Type B pancreatic cell (in vitro differentiated cells): Measurements from ENCODE around the gene SMYD3. TPM values are rescaled to one million over a fixed set of nuclear protein-coding genes. Genes with fewer than 3 reads are reported as not detected.

Experiments
- DNase-seq: peaks from one replicate; pipeline ENCODE4 v3.0.0; 2021; ENCODE audit warnings: mixed read lengths; ENCODE audit not compliant: unreplicated experiment; ENCODE audit errors: extremely low spot score
- H3K27ac Mint-ChIP-seq: 2 replicates; pipeline ENCODE4 v1.8.0; 2021; ENCODE audit warnings: mild to moderate bottlenecking, mixed read lengths
- H3K27me3 Mint-ChIP-seq: 2 replicates; pipeline ENCODE4 v1.8.0; 2021; ENCODE audit warnings: mixed read lengths
- H3K36me3 Mint-ChIP-seq: 2 replicates; pipeline ENCODE4 v1.8.0; 2021; ENCODE audit warnings: mixed read lengths
- H3K4me1 Mint-ChIP-seq: one replicate; pipeline ENCODE4 v1.8.0; 2021; ENCODE audit warnings: mixed read lengths; ENCODE audit not compliant: unreplicated experiment
- H3K4me3 Mint-ChIP-seq: 2 replicates; pipeline ENCODE4 v1.8.0; 2021; ENCODE audit warnings: mild to moderate bottlenecking, mixed read lengths
- H3K9me3 Mint-ChIP-seq: 2 replicates; pipeline ENCODE4 v1.8.0; 2021; ENCODE audit warnings: mixed read lengths
- total RNA-seq: library from RNA; stranded (reverse); gene quantifications from 2 replicates; pipeline ENCODE4 v1.2.1, GENCODE V29; 2021; ENCODE audit warnings: low replicate concordance
- TF ChIP-seq, protein P1 (sequence below): fragments of 200-600 bp; sonication (generic); conservative IDR thresholded peaks from 2 replicates; pipeline ENCODE4 v1.5.0; 2021; ENCODE audit warnings: antibody characterized with exemption, mild to moderate bottlenecking

SMYD3 gene
- total RNA-seq, 1 donor from 2014 or later = 19.4 TPM

DNA sequence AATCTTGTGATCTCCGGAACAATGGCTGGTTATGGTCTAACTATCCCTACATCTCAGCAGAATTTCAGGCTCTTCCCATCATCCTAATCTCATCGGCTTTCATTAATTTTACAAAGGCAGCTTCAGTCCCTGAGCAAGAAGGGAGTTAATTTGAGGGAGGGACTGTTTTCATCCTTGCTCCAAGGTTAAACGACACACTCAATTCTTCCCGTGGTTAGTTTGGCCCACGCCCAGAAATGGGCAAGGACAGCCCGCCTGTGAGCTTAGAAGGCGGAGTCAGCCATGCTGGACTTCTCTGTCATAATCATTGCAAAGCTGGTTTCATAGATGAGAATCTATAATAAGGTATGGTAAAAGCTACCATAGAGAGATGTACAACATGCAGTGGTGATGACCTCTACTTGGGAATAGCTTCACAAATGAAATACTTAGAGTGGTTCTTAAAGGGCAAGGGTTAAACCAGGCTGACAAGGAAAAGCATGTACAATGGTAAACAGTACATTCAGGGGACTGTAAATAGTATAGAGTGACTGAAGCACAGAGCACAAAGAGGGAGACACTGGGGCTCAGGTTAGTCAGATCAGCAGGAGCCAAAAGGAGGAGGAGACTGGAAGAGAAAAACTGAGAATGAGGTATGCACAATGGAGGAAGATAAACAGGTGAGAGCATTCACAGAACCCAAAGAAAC, 108.8 kb downstream of the SMYD3 start:
- TF ChIP-seq, protein P1, sequence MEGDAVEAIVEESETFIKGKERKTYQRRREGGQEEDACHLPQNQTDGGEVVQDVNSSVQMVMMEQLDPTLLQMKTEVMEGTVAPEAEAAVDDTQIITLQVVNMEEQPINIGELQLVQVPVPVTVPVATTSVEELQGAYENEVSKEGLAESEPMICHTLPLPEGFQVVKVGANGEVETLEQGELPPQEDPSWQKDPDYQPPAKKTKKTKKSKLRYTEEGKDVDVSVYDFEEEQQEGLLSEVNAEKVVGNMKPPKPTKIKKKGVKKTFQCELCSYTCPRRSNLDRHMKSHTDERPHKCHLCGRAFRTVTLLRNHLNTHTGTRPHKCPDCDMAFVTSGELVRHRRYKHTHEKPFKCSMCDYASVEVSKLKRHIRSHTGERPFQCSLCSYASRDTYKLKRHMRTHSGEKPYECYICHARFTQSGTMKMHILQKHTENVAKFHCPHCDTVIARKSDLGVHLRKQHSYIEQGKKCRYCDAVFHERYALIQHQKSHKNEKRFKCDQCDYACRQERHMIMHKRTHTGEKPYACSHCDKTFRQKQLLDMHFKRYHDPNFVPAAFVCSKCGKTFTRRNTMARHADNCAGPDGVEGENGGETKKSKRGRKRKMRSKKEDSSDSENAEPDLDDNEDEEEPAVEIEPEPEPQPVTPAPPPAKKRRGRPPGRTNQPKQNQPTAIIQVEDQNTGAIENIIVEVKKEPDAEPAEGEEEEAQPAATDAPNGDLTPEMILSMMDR = no peak
- no peaks in the 10 kb centered on the region for H3K27me3 Mint-ChIP-seq
- H3K36me3 Mint-ChIP-seq = no peaks in the 10 kb centered on the region
- no peak overlapping the region for H3K4me3 Mint-ChIP-seq
- DNase-seq = no peak
- H3K9me3 Mint-ChIP-seq = no peaks in the 10 kb centered on the region
- H3K27ac Mint-ChIP-seq = no peak overlapping the region
- H3K4me1 Mint-ChIP-seq = no peaks in the 10 kb centered on the region

DNA sequence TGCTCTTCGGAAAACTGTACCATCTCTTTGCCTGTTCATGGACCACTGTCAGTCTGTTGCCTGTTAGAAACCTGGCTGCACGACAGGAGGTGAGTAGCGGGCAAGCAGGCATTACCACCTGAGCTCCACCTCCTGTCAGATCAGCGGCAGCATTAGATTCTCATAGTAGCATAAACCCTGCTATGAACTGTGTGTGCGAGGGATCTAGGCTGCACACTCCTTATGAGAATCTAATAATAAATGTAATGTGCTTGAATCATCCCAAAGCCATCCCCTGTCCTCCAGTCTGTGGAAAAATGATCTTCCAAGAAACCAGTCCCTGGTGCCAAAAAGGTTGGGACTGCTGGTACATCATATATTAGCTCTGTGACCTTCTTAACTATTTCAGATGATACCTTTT, 110.0 kb downstream of the SMYD3 start:
- H3K36me3 Mint-ChIP-seq = no peaks in the 10 kb centered on the region
- no peaks in the 10 kb centered on the region for H3K27me3 Mint-ChIP-seq
- no peak for DNase-seq
- H3K4me3 Mint-ChIP-seq = no peak overlapping the region
- H3K27ac Mint-ChIP-seq = no peak overlapping the region
- TF ChIP-seq, protein P1 = no peak
- peaks cover under 1% of the 10 kb centered on the region for H3K9me3 Mint-ChIP-seq
- no peaks in the 10 kb centered on the region for H3K4me1 Mint-ChIP-seq

DNA sequence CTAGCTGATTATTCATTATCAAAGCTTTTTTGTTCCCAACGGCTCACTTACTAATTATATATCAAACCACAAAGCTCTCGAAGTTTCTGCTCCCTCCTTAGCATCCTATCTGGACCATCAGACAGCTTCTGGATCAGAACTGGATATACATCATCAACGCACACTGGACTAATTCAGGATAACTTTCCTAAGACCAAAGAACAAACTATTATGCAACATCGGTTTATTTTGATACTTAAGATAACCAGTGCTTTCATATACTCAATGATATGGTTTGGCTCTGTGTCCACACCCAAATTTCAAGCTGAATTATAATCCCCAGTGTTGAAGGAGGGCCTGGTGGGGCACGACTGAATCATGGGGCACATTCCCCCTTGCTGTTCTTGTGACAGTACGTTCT, 110.8 kb downstream of the SMYD3 start:
- Mint-ChIP-seq H3K27ac (no peak overlapping the region), H3K4me3 (no peak overlapping the region), H3K4me1 (no peaks in the 10 kb centered on the region), H3K27me3 (no peaks in the 10 kb centered on the region), H3K9me3 (peaks cover 8% of the 10 kb centered on the region), H3K36me3 (no peaks in the 10 kb centered on the region)
- no peak for DNase-seq
- TF ChIP-seq, protein P1 = no peak

DNA sequence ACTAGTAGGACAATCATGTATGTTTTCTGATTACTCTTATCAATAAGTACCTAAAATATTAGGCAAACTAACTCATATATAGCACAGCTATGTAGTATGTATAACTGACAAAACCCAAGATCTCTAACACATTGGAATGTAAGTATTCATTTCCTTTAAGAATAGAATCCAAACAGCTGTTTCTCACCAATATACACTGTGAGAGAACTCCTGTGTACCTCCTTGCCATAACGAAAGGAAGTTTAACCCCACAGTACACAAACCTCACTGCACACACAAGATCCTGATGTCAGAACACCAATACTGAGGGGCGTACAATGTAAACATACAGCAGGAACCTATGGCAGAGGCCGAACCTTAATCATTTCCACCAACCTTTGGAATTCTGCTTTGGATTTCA, 113.0 kb downstream of the SMYD3 start:
- H3K4me1 Mint-ChIP-seq = no peaks in the 10 kb centered on the region
- no peaks in the 10 kb centered on the region for H3K27me3 Mint-ChIP-seq
- H3K36me3 Mint-ChIP-seq = peaks cover 3% of the 10 kb centered on the region
- no peak for DNase-seq
- TF ChIP-seq, protein P1 = no peak
- H3K27ac Mint-ChIP-seq = no peak overlapping the region
- no peak overlapping the region for H3K4me3 Mint-ChIP-seq
- H3K9me3 Mint-ChIP-seq = peaks cover 9% of the 10 kb centered on the region

DNA sequence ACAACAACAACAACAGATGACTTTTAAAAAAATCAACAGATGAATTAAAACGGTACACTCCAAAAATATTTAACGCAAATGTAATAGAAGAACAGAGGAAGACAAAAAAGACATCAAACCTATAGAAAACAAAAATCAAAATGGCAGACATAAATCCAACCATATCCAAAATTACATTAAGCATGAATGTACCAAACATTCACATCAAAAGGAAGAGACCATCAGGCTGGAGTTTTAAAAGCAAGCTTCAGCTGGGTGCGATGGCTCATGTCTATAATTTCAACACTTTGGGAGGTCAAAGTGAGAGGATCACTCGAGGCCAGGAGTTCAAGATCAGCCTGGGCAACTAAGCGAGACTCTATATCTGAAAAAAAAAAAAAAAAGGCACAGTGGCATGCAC, 116.2 kb downstream of the SMYD3 start:
- Mint-ChIP-seq H3K27me3 (no peaks in the 10 kb centered on the region), H3K36me3 (peaks cover 3% of the 10 kb centered on the region), H3K4me3 (no peak overlapping the region), H3K27ac (no peak overlapping the region), H3K9me3 (peaks cover 9% of the 10 kb centered on the region), H3K4me1 (no peaks in the 10 kb centered on the region)
- DNase-seq = no peak
- TF ChIP-seq, protein P1 = no peak
